Sigmoid colon (tissue), 4 donors: ENCODE data around the gene STPG1.

Source experiments
- EP300 ChIP-seq, 4 donors: sonication (generic); formaldehyde crosslinking; IDR thresholded peaks; one replicate each; pipeline ENCODE4 v1.6.1; 2017; ENCODE audit warnings: antibody characterized with exemption in 4 of 4
- POLR2A ChIP-seq, 2 donors: fragments of 450-650 bp; IDR thresholded peaks; one replicate each; pipeline ENCODE4 v1.6.1; 2016; ENCODE audit warnings: antibody characterized with exemption in 2 of 2, mild to moderate bottlenecking in 2 of 2, moderate library complexity in 2 of 2
- POLR2AphosphoS5 ChIP-seq, 4 donors: sonication (generic); formaldehyde crosslinking; IDR thresholded peaks; one replicate each; pipeline ENCODE4 v1.6.1; 2017; ENCODE audit warnings: antibody characterized with exemption in 4 of 4
- TF ChIP-seq, protein P1 (sequence below), 4 experiments: fragments of 450-650 bp in 3 of 4; fragments of 200-600 bp in 1 of 4; IDR thresholded peaks; one replicate each; pipeline ENCODE4 v1.5.1; 2016 to 2019; ENCODE audit warnings: antibody characterized with exemption in 4 of 4, mild to moderate bottlenecking in 3 of 4, moderate library complexity in 2 of 4

DNA sequence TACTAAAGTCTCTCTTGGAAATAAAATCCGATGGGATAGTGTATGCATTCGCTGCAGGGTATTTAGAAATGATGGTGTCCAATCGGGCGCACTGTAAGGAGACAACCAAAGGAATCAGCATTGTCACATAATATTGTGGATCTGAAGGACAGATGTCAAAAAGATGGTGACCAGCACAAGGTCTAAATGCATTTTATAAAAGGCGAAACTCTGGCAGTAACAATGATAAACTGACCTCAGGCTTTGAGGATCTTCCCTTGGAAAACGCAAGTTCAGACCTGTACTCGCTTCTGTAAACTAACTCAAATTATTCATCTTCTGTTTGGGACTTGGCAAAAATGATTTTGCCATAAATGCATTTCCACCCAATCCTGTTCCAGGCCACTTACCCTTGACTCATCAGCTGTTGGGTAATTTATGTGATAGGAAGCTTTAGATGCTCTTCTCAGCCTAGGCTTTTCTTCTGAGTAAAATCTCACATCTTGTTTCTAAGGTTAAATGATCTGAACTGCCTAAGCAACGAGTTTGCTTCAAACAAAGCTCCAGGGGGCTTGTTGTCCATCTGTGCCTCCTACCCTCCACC is 33.8 kb downstream of the STPG1 start:
- TF ChIP-seq POLR2AphosphoS5 (IDR thresholded peaks at IDR 0.05) (no peak), POLR2A (IDR thresholded peaks at IDR 0.05) (no peak), EP300 (IDR thresholded peaks at IDR 0.05) (no peak)
- TF ChIP-seq, protein P1, sequence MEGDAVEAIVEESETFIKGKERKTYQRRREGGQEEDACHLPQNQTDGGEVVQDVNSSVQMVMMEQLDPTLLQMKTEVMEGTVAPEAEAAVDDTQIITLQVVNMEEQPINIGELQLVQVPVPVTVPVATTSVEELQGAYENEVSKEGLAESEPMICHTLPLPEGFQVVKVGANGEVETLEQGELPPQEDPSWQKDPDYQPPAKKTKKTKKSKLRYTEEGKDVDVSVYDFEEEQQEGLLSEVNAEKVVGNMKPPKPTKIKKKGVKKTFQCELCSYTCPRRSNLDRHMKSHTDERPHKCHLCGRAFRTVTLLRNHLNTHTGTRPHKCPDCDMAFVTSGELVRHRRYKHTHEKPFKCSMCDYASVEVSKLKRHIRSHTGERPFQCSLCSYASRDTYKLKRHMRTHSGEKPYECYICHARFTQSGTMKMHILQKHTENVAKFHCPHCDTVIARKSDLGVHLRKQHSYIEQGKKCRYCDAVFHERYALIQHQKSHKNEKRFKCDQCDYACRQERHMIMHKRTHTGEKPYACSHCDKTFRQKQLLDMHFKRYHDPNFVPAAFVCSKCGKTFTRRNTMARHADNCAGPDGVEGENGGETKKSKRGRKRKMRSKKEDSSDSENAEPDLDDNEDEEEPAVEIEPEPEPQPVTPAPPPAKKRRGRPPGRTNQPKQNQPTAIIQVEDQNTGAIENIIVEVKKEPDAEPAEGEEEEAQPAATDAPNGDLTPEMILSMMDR (IDR thresholded peaks at IDR 0.05): no peak
